ENCODE results near the gene HDLBP.

GRCh38 chr2:241309684-241310117, 5.8 kb downstream of the HDLBP start:
- TF ChIP-seq CTCF (conservative IDR thresholded peaks at IDR 0.05; ENCODE audit: low read length) (no peak), EZH2phosphoT487 (IDR thresholded peaks at IDR 0.05; ENCODE audit: borderline replicate concordance, low read depth, low read length) (no peak)
